Measurements from ENCODE around the gene SMURF1.

GRCh38 chr7:98982686-98983085, 161.2 kb downstream of the SMURF1 start:
- TF ChIP-seq CTCF (IDR thresholded peaks at IDR 0.05; ENCODE audit: low read length) = no peak
- TF ChIP-seq EZH2 (IDR thresholded peaks at IDR 0.05; ENCODE audit: borderline replicate concordance, low read length) = no peak
